Activated CD4-positive, alpha-beta T cell treated with anti-CD3 and anti-CD28 coated beads, Interleukin-10, Interleukin-2, amounts not matched to agents 100 ng/mL and 50 ng/mL, durations not matched to agents 16 hours and 8 hours (primary cell): Measurements from ENCODE around the gene SELENOM.
"Not testable (repeated sequence)": the region's sequence is repeated elsewhere in the genome, so short reads cannot be mapped to it uniquely, and the experiment has no call there.

Source experiments
- DNase-seq: peaks from one replicate; pipeline ENCODE4 v3.0.0-alpha.2; 2020

SELENOM gene

DNA sequence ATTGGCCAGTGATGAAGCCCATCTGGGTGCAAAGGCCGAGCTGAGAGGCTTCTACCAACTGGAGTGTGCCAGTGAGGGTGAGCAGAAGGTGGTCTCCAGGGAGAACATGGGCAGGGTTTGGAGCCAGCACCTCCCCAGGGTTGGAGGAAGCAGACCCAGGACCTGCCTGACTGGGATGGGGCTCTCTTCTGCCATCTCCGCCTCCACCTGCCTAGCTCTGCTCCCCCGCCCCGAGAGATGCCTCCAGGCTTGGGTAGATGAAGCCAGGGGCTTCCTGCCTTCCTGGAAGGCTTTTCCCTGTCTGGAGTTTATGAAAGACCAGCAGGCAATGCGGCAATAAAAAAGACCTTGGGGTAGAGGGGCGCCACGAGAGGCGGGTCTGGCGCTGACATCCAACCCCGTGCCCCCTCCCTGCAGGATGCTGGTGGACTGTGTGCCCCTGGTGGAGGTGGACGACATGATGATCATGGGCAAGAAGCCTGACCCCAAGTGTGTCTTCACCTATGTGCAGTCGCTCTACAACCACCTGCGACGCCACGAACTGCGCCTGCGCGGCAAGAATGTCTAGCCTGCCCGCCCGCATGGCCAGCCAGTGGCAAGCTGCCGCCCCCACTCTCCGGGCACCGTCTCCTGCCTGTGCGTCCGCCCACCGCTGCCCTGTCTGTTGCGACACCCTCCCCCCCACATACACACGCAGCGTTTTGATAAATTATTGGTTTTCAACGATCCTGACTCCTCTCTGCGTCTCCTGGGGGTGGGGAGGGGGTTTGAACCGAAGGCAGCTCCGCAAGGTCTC lies 3.3 kb downstream of the SELENOM start:
- no peak for DNase-seq

DNA sequence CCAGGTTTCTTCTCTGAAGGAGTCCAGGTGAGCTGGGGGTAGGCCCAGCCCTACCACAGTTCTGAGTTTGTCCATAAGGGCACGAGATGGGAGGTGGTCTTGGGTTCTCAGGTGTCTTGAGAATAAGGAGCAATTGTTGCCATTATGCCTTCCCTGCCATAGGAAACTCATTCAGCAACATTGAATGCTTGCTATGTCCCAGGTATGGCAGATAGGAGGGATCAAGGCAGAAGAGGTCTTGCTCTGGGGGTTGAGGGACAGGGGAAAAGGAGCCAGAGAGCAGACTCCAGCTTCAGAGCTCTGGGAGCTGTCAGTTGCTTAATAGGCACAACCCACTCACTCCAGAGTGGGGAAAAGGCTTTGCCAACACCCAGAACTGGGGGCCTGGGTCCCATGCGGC lies 4.3 kb downstream of the SELENOM start:
- no peak for DNase-seq

DNA sequence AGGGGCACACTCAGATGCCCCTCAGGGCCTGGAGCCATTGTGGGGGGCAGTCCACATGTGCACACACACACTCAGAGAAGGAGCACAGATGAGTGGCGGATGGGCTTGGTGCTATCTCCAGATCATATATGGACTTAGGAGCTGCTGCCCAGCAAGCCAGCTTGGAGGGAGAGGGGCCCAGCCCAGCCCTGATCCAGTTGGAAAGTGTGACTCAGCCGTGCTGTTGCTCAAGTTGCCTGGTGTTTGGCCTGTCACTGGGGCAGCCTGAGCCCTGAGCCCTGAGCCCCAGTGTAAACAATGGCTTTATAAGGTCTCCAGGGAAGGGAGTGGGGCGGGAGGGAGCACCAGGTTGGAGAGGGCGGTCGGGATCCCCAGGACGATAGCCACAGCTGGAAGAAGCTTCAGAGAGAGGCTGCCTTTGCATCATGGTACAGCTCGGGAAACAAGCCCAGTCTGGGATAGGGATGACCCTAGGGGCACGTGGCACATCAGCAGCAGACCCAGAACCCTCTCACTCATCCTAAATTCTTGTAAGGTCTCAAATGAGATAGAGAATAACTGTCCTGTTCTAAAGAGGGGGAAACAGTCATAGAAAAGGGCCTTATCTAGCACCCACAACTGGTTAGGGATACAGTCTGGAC lies 4.8 kb downstream of the SELENOM start:
- no peak for DNase-seq

DNA sequence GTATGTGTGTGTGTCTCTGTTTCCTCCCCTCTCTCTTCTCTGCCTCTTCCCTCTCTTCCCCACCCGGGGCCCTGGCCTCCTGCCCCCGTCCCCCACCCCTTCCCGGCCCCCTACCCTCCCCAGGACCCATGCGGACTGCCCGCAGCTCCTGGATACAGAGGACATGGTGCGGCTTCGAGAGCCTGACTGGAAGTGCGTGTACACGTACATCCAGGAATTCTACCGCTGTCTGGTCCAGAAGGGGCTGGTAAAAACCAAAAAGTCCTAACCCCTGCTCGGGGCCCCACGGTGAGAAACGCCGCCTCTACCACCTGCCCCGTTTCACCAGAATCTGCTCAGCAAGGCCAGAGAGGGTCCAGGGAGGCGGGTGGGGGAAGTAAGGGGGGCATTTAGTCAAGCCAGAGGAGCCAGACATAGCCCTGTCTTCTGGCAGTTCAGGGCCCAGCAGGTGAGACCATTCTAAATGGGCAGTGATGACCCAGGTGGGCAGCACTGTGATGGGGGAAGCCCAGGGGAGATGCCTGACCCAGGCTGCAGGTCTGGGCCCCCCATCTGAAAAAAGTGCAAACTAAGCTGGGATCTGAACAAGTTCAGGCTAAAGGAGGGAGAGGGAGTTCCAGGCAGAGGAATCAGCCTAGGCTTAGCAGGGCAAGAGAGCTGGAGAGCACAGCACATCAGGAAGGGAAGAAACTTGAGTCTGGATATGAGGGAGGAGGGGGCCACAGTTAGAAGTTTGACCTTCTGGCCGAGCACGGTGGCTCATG lies 6.4 kb downstream of the SELENOM start:
- DNase-seq, result no peak

DNA sequence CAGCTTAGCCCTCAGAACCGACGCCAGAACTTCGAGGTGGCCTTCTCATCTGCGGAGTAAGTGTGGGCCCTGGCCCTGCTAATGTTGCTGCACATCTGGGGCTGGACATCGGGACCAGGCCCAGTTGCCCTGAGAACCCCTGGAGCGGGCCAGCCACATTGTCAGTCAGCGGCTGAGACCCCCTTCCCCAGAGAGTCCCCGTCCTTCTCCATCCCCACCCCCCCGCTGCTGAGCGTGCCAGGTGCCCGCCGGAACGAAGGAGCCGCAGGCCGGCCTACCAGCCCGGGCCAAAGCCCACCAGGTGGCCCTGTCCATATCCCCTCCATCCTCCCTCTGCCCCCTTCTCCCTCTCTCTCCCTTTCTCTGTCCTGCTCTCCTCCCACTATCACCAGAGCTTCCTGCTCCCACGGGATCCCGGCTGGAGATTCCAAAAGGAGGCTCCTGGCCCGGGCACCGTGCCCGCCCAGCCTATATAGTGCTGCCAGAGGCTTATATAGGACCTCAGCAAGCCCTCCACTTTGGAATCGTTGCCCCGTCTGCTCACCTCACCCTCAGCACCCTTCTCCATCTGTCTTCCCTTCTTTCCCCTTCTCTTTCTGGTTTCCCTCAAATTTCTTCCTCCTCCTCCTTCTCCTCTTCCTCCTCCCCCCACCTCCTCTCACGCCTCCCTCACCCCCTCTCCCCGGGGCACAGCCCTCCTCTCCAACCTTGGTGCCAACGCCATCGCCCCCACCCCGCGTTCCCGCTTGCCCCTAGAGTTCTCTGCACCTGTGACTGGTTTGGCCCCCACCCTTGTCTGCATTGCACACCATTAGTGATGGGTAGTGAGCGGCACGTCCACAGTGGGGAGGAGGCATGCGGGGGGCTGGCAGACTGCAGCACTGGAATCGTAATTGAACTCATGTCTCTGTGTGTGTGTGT lies 7.3 kb downstream of the SELENOM start:
- DNase-seq, result no peak

DNA sequence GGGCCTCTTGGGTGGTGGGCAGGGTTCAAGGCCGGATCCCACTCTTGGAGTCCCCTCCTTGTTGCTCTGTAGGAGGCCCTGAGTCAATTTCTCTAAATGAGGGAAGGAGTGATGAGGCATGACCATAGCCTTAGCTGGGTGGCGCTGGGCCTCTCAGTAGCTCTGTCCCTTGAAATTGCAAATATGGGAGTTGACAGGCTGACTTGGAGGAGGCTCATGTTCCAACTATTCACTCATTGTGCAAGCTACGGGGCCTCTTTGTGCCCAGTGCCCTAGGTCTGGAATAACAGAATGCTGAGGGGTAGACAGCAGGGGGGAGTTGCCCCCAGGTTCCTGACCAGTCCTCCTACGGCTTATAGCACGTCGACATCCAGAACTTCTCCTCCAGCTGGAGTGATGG lies 8.0 kb downstream of the SELENOM start:
- no peak for DNase-seq

DNA sequence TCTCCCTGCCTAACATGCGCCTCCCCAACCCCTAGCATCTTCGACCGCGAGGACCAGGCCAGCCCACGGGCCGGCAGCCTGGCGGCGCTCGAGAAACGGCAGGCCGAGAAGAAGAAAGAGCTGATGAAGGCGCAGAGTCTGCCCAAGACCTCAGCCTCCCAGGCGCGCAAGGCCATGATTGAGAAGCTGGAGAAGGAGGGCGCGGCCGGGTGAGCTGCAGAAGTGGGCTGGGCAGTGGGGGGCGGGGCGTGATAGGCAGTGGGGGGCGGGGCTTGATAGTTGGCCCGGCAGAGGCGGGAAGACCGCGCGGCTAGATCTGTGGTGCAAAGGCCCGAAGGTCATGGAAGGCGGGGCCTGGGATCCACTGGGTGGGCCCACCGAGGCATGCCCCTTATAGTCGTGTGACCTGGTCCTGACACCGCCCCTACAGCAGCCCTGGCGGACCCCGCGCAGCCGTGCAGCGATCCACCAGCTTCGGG lies 8.7 kb downstream of the SELENOM start:
- DNase-seq, result no peak

DNA sequence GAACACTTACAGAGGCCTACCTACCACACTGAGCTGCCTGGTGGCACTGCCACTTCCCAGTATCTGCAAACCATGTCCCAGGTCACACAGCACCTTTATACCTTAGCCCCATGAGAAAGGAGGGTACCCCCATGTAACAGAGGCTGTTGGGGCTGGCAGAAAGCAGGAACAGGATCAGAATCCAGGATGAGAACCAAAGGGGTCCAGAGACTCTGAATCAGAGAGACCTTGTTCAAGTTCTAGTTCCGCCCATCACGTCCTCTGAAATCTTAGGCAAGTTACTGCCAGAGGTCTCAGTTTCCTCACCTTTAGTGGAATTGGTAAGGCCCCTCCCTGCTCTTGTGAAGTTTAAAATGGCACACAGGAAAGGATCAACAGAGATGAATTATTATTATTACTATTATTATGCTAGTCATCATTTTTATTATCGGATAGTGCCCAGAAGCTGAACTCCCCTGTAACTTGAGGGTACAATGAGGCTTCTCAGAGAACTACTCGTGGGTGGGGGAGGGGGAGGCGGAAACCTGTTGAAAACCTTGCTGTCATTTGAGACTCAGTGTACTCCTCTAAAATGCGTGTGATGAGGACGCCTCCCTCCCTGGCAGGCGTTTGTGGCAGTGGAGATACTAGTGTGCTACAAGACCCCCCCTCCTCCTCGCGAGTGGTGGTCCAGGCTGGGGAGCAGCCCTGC lies 9.3 kb downstream of the SELENOM start:
- no peak for DNase-seq

DNA sequence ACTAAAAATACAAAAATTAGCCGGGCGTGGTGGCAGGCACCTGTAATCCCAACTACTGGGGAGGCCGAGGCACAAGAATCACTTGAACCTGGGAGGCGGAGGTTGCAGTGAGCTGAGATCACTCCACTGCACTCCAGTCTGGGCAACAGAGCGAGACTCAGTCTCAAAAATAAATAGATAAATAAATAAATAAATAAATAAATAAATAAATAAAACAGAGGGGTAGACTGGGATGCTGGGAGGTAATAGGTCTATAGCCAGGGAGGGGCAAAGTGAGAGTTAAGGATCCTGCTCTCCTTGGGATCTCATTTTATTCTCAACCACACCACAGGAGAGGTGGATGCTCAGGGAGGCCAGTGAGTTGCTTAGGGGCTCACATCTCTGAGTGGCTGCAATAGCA lies 9.8 kb downstream of the SELENOM start:
- not testable (repeated sequence) for DNase-seq

DNA sequence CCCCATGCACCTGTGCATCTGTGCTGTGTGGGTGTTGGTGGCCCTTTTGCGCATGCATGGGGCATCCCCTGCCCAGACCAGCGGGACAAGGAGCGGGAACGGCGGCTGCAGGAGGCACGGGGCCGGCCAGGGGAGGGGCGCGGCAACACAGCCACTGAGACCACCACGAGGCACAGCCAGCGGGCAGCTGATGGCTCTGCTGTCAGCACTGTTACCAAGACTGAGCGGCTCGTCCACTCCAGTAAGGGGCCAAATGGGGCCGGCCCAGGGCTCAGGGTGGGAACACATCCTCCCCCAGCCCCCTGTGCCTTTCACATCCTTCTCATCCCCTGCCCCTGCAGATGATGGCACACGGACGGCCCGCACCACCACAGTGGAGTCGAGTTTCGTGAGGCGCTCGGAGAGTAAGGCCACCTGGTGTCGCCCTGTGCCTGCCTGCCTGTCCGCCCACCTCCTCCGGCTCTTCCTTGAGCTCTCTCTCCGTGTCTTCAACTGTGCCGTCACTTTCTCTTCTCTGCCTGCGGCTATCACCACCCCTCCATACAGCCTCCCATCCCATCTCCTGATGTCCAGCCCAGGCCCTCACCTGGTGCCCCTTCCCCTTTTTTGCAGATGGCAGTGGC lies 10.6 kb downstream of the SELENOM start:
- no peak for DNase-seq

DNA sequence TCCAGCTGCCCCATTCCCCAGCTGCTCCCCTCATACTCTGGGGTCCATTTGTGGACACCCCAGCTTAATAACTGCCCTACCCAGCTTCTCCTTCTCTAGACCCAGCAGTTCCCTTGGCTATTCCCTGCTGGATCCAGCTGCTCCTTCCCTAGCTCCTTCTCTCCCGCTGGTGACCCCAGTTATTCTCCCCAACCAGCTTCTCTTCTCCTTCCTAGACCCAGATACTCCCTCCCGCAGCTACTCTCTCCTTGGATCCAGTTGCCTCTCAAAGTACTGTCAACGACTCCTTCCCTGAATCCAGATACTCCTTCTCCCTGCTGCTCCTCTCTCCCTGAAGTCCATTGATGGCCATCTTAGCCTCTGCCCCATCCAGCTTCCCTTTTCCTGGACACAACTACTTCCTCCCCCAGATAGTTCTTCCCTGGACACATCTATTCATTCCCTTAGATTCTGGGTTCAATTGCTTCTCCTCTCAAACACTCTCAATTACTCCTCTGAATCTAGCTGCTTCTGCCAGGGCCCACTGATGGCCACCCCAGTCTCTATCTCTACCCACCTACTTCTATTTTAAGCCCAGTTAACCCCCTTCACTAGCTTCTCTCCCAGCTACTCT lies 11.6 kb downstream of the SELENOM start:
- DNase-seq, result no peak

DNA sequence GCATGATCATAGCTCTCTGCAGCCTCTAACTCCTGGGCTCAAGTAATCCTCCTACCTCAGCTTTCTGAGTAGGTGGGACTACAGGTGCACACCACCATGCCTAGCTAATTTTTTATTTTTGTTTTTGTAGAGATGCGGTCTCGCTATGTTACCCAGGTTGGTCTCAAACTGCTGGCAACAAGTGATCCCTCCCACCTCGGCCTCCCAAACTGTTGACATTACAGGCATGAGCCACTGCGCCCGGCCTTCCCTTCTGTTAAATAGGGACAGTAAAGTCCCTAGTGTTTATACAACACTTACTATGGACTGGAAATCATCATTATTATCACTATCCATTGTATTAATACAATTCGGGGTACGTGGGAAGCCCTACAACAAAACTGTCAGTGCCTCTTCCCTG lies 12.6 kb downstream of the SELENOM start:
- DNase-seq, result no peak

DNA sequence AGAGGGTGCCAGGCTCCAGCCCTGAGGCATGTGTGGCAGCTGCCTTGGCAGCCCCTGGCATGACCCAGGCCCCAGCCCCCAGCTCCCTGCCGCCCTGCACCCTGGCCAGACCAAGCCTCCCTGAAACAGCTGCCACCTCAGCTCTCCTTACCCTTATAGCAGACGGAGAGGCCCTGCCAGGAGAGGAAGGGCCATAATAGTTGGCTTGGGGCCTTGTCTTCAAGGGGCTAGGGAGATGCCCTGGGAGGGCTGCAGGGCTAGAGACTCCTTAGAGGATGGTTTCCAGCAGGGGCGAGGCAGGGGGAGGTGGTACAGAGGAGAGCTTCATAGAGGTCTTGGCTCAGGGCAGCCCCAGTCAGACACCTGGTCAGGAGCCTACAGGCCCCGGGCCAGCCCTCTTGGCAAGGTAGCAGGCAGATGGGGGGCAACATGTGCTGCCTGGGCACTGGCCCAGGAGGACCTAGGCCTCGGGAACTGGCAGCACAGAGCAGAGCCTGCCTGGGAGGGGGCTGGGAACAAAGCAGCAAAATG lies 13.3 kb downstream of the SELENOM start:
- DNase-seq, result no peak

DNA sequence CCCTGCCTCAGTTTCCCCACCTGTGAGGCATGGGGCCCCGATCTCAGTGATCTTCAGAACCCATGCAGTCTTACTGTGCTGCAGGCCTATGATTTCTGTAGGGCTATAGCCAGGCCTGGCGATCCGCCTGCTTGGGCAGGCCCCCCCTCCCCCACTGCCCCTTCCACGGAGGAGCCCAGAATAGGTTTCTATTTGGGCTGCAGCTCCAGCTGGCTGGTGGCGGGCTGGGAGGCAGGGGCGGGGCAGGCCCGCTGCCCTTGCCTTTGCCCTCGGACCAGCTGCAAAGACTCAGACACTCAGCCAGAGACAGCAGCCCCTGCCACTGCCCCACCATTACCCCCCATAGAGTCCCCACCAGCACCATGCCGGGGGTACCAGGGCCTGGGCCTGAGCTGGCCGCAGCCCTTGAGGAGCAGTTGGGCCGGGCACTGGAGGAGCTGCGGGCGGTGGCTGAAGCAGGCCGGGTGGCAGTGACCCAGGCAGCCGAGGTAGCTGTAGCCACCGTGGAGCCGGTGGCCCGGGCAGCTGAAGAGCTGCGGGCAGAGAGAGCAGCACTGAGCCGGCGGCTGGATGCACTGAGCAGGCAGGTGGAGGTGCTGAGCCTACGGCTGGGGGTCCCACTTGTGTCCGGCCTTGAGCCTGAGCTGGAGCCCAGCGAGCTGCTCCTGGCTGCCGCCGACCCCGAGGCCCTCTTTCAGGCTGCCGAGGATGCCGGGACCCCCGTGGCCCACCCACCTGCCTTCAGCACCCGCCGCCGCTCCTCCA lies 14.1 kb downstream of the SELENOM start:
- DNase-seq, result no peak

DNA sequence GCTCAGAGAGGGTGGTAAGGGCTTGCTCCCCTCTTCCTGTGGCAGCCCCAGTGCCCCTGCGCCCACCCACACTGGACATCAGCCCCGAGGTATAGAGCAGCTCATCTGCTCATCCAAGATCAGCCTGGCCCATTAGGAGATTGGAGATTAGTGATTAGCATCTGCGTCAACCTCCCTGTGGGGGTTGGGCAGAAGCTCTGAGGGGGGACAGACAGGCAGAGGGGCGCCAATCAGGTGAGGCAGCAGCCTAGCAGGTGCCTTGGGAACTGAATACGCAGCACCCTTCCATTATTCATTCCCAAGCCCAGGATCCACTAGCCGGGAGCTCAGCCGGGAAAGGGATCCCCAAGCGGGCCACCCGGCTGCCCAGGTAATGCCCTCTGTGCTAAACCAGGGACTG lies 15.2 kb downstream of the SELENOM start:
- DNase-seq, result no peak

DNA sequence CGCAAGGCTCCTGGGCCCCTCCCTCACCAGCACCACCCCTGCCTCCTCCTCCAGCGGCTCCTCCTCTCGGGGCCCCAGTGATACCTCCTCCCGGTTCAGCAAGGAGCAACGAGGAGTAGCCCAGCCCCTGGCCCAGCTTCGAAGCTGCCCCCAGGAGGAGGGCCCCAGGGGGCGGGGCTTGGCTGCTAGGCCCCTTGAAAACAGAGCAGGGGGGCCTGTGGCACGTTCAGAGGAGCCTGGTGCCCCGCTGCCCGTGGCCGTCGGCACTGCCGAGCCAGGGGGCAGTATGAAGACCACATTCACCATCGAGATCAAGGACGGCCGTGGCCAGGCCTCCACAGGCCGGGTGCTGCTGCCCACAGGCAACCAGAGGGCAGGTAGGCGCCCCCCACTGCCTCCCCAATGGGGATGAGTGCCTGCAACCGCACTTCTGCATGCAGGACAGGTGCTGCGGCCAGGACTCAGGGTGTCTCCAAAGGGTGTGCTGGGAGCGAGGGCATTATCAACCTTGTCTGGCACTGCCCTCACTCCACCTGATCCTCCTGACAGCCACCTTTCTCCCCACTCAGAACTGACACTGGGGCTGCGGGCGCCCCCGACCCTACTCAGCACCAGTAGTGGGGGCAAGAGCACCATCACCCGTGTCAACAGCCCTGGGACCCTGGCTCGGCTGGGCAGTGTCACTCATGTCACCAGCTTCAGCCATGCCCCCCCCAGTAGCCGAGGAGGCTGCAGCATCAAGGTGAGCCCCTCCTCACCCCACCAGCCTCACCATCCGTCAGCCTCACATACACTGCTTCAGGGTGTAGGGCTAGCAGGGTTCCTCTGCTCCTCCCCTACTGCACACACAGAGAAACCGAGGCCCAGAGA lies 16.0 kb downstream of the SELENOM start:
- no peak for DNase-seq

DNA sequence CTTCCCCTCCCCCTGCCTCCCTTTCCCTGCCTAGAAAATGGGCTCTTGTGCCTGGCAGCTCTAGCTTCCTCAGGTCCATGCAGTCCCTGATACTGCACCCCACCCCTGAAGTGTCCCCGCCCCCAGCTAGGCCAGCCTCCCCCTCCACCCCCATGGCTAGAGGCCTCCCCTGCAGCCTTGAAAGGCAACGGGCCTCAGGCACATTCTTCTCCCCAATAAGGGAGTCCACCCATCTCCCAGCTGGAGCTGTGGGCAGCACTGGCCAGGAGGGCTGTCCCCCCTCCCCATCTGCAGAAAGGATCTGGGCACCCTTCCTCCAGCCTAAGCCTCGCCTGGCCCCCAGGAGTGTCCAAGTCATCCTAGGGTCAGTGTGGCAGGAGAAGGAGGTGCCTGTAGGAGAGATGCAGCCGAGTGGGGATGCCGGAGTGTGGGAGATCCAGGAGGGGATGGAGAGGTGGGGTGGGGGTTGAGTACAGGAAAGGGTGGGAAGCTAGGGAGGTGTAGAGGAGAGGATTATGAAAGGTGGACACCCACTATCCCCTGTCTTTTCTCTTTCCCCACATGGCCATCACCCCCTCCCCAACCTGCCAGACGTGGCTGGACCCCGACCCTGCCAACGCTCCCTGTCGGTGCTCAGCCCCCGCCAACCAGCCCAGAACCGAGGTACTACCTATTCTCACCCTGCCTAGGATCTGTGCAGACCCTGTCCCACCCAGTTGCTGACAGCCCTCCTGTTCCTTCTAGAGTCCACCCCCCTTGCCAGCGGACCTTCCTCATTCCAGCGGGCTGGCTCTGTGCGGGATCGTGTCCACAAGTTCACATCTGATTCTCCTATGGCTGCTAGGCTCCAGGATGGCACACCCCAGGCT lies 16.9 kb downstream of the SELENOM start:
- no peak for DNase-seq
